ENCODE data around the gene SVOP. TPM values are rescaled to one million over a fixed set of nuclear protein-coding genes. Genes with fewer than 3 reads are reported as not detected.

SVOP gene
- total RNA-seq, 1 experiment from 2014 or later = not detected

DNA sequence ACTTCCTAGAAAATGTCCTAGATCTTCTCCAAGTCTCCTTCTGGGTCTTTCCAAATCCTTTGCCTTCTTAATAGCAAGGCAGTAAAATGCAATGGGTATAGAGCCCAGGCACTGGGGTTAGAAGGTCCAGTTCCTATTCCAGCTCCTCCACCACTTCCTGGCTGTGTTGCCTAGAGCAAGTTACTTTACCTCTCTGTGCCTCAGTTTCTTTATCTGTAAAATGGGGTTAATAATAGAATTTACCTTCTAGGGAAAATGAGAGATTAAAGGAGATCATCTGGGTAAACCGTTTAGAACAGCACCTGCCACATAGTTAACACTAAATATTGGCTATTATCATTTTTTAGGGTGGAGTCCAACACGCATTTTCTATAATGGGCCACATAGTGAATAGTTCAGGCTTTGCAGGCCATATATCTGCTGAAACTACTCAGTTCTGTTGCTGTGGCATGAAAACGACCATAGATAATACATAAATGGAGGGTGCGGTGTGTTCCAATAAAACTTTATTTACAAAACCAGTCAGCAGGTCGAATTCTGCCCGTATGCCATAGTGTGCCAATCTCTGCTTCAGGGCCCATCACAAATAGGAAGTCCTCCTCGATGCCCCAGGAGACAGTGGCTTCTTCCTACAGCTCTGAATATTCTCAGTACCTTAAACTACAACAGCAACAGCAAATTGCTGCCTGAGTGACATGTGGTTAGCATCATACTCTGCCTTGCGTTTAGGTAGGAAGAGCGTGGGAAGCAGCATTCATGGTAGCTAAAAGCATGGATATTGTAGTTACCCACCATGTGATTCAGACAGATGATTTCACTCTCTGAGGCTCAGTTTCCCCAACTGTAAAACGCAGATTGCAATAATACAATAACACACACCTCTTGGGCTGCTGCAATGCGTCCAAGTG is 60.9 kb downstream of the SVOP start:
- no peaks in the 10 kb centered on the region for H3K36me3 ChIP-seq
- peaks cover 8% of the 10 kb centered on the region for H3K27me3 ChIP-seq (replicated peaks)
- no peaks in the 10 kb centered on the region for H3K4me1 ChIP-seq (replicated peaks)
- no peak for DNase-seq (ENCODE audit: low read depth in 1 of 2, low spot score in 2 of 2)
- H3K9me3 ChIP-seq (replicated peaks) = no peaks in the 10 kb centered on the region
- no peak overlapping the region for H3K4me3 ChIP-seq
- H3K27ac ChIP-seq = no peak overlapping the region

DNA sequence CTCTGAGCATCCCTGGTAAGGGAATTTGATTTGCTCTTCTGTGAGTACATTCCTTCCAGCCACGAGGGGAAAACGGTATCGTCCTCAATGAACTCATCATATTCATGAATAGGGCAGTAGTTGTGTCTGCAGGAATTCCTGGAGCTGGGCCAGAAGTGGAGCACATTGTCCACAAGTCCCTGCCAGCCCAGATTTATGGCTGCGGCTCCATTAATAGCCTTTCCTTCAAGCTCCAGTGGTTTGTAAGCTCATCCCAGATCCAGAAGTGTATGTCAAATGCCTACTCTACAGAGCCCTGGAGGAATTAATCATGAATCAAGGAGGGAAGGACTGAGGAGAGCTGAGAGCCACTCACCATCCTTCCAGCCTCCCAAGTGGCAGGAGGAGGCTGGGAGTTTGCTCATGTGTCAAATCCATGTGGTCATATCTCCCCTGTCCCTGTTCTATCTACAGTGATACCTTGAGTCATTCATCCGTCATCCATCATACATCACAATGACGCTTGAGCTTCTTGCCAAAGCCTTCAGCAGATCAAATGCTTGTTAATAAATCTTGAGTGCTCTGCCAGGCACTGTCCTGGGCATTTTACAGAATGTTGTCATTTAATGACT is 65.5 kb downstream of the SVOP start:
- peaks cover 8% of the 10 kb centered on the region for H3K27me3 ChIP-seq (replicated peaks)
- H3K27ac ChIP-seq = no peak overlapping the region
- peak; percentile 12 to 51 for DNase-seq (ENCODE audit: low read depth in 1 of 2, low spot score in 2 of 2)
- H3K4me3 ChIP-seq = no peak overlapping the region
- no peaks in the 10 kb centered on the region for H3K36me3 ChIP-seq
- no peaks in the 10 kb centered on the region for H3K4me1 ChIP-seq (replicated peaks)
- no peaks in the 10 kb centered on the region for H3K9me3 ChIP-seq (replicated peaks)

DNA sequence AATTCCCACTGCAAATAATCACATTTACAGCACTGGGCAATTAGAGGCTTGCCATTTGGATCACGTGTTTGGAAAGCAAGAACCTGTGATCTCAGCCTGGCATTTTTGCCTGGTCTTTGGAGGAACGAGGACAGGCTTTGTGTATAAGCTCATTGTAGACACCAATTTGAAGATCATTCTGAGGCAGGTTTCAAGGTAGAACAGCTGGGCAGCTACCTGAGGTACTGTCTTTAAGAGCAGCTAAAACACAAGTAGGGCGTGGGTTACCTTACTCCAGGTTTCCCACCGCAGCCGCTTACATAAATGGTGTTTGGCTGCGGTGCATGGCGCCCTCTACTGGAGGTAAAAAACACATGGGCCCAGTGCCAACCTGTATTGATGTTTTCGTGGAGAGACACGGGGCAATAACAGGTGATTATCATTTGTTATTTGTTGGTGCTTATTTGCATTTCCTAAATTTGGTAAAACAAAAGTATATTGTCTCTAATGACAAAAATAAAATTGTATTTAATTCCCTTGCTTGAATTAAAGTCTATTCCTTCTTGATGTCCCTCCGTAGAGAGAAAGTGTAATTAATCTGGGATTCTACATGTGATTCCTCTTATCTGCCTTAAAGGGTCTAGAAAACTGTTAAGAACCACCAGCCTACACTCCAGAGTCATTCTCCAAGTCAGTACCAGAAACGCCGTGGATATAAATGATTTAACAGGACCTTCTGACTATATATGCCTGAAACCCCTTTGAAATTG is 69.7 kb downstream of the SVOP start:
- peak; percentile 54 to 67 for DNase-seq (ENCODE audit: low read depth in 1 of 2, low spot score in 2 of 2)
- no peak overlapping the region for H3K4me3 ChIP-seq
- H3K36me3 ChIP-seq = no peaks in the 10 kb centered on the region
- H3K4me1 ChIP-seq (replicated peaks) = no peaks in the 10 kb centered on the region
- H3K9me3 ChIP-seq (replicated peaks) = no peaks in the 10 kb centered on the region
- H3K27me3 ChIP-seq (replicated peaks) = peaks cover 8% of the 10 kb centered on the region
- H3K27ac ChIP-seq = no peak overlapping the region

DNA sequence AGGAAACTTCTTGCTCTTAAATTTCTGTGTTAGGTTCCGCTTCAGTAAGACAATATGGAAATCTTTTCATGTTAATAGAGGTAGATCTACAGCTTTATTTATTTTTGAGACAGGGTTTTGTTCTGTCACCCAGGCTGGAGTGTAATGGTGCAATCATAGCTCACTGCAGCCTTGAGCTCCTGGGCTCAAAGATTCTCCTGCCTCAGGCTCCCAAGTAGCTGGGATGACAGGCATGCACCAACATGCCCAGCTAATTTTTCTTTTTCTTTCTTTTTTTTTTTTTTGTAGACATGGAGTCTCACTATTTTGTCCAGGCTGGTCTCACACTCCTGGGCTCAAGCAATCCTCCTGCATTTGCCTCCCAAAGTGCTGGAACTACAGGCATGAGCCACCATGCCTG is 70.9 kb downstream of the SVOP start:
- peaks cover 6% of the 10 kb centered on the region for H3K27me3 ChIP-seq (replicated peaks)
- H3K4me3 ChIP-seq = no peak overlapping the region
- H3K4me1 ChIP-seq (replicated peaks) = no peaks in the 10 kb centered on the region
- H3K36me3 ChIP-seq = no peaks in the 10 kb centered on the region
- no peak for DNase-seq (ENCODE audit: low read depth in 1 of 2, low spot score in 2 of 2)
- H3K9me3 ChIP-seq (replicated peaks) = no peaks in the 10 kb centered on the region
- H3K27ac ChIP-seq = no peak overlapping the region

DNA sequence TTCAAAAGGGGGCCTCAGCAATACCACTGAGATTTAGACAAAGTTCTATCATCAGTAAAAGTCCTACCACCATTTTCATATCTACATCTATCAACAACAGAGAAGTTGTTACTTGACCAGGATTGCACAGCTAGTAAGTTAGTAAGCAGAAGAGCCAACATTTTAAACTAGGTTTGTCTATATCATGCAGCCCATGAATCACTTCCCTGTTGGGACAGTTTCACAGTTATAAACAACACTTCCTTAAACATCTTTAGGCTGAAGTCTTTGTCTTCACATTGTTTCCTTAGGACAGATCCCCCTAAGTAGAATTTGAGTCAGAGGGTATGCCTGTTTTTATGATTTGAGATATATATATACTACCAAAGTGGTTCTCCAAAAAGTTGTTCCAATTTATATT is 72.5 kb downstream of the SVOP start:
- Histone ChIP-seq H3K27ac (no peak overlapping the region), H3K27me3 (replicated peaks) (no peaks in the 10 kb centered on the region; the same call in 1 of the 2 replicates), H3K36me3 (no peaks in the 10 kb centered on the region), H3K4me1 (replicated peaks) (no peaks in the 10 kb centered on the region), H3K9me3 (replicated peaks) (no peaks in the 10 kb centered on the region), H3K4me3 (no peak overlapping the region)
- no peak for DNase-seq (ENCODE audit: low read depth in 1 of 2, low spot score in 2 of 2)

DNA sequence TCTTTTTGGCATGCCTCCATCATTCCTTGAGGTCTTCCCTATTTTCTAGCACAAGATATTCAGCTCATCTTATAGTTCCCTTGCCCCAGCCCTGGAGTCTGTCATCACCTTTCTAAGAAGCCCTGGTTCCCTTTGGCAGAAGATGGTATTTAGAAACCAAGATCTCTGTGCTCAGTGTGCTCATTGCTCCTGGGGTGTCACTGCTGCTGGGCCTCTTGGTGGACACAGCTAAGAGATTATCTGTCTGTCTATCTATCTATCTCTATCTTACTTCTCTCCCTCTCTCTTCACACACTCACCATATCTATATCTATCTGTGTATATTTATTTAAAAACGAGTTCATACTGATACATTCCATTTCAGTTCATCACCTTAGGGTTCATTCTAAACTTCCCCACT is 73.8 kb downstream of the SVOP start:
- Histone ChIP-seq H3K4me1 (replicated peaks) (no peaks in the 10 kb centered on the region), H3K36me3 (no peaks in the 10 kb centered on the region), H3K4me3 (no peak overlapping the region), H3K27ac (no peak overlapping the region), H3K9me3 (replicated peaks) (no peaks in the 10 kb centered on the region), H3K27me3 (replicated peaks) (no peaks in the 10 kb centered on the region; the same call in 1 of the 2 replicates)
- DNase-seq (ENCODE audit: low read depth in 1 of 2, low spot score in 2 of 2) = no peak

DNA sequence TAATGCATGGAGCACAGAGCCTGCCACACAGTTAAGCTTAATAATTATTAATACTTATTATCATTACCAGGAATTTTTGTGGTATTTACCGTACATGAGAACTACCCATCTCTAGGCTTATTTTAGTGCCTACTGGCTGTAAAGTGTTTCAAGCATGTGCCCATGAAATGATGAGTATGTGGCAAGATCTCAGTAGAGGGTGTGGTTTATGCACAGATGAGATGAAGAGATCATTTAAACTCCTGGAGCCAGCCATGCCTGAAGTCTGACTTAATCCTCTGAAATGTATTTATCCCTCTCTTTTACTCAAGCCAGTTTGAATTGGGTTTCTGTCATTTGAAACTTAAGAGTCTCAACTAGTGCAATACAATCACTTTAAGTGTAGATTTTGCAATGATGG is 80.7 kb downstream of the SVOP start:
- Histone ChIP-seq H3K4me1 (replicated peaks) (no peaks in the 10 kb centered on the region), H3K27ac (no peak overlapping the region), H3K27me3 (replicated peaks) (peaks cover 24% of the 10 kb centered on the region), H3K36me3 (no peaks in the 10 kb centered on the region), H3K9me3 (replicated peaks) (no peaks in the 10 kb centered on the region), H3K4me3 (no peak overlapping the region)
- DNase-seq (ENCODE audit: low read depth in 1 of 2, low spot score in 2 of 2) = no peak

DNA sequence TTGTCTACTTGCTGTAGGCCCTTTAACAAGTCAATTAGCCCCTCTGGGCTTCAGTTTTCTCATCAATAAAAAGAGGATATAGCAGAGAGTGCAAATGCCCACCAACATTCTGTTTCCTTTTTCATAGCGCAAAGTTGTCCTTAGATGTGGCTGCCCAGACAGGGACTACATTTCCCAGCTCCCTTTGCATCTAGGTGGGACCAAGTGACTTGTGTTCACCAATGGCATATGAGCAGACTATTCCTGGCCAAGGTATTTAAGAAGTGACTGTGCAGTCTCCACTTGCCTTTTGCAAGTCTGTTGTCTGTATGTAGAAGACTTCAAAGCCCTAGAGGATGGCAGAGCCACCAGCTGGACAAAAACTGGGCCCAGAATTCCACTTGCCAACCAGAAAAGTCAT is 81.3 kb downstream of the SVOP start:
- Histone ChIP-seq H3K27me3 (replicated peaks) (peaks cover 27% of the 10 kb centered on the region), H3K36me3 (no peaks in the 10 kb centered on the region), H3K9me3 (replicated peaks) (no peaks in the 10 kb centered on the region), H3K4me1 (replicated peaks) (no peaks in the 10 kb centered on the region), H3K27ac (no peak overlapping the region), H3K4me3 (no peak overlapping the region)
- no peak for DNase-seq (ENCODE audit: low read depth in 1 of 2, low spot score in 2 of 2)

DNA sequence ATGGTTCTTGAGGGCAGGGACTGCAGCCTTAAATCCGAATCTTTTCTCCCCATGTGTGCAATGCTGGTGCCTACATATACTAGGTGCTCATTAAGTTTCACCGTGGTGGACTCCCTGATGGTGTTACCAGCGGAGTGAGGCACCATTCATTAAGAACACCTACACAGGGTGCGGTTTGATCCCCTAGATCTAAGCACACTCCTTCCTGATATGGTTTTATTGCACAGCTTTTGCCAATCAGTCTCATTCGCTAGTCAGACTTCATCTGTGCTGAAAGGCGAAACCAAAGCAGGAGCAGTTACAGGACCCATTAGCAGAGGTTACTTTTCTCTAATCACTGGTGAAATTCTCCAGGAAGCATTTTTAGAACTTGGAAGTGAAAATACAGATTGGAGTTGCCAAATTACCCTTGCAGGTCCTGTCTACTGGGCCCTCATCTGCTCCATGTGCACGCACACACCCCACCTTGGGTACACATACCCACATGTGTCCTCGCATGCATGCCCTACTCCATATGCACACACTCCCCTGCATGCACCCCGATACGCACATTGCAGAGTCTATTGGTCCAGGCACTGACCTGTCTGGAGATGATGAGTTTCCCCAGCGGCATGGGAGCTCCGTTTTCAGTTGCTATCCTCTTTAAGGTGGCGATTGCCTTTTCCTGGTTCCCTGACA is 82.5 kb downstream of the SVOP start:
- no peak for DNase-seq (ENCODE audit: low read depth in 1 of 2, low spot score in 2 of 2)
- H3K27ac ChIP-seq = no peak overlapping the region
- no peaks in the 10 kb centered on the region for H3K9me3 ChIP-seq (replicated peaks)
- H3K27me3 ChIP-seq (replicated peaks) = peaks cover 32% of the 10 kb centered on the region
- H3K4me3 ChIP-seq = no peak overlapping the region
- H3K36me3 ChIP-seq = no peaks in the 10 kb centered on the region
- no peaks in the 10 kb centered on the region for H3K4me1 ChIP-seq (replicated peaks)

DNA sequence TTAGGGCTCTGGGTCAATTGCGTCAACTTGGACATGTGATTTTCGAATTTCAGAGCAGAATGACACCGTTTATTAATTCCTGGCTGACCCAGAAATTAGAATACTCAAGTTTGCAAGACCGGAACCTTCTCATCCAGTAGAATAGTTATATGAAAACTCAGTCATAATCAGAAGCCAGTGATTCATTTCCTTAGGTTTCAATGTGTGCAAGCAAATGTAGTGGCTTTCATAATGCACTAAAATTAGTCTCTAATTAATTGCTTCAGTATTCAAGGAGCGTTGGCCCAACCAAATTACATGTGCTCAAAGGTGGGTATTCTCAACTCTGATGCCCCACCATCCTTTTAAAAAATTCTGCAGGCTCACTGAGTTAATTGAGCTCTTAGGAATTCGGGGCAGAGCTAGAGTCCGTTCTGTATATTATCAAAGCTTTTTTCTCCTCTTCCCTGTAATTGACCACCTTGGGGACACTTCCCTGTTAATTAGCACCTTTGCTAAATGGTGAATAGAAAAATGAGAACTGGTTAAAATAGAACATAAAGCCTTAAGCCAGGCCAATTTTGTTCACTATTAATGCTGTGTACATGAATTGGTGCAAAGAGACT is 85.6 kb downstream of the SVOP start:
- DNase-seq (ENCODE audit: low read depth in 1 of 2, low spot score in 2 of 2) = no peak
- Histone ChIP-seq H3K4me3 (no peak overlapping the region), H3K4me1 (replicated peaks) (no peaks in the 10 kb centered on the region), H3K27ac (no peak overlapping the region), H3K9me3 (replicated peaks) (no peaks in the 10 kb centered on the region), H3K36me3 (no peaks in the 10 kb centered on the region), H3K27me3 (replicated peaks) (peaks cover 32% of the 10 kb centered on the region)

DNA sequence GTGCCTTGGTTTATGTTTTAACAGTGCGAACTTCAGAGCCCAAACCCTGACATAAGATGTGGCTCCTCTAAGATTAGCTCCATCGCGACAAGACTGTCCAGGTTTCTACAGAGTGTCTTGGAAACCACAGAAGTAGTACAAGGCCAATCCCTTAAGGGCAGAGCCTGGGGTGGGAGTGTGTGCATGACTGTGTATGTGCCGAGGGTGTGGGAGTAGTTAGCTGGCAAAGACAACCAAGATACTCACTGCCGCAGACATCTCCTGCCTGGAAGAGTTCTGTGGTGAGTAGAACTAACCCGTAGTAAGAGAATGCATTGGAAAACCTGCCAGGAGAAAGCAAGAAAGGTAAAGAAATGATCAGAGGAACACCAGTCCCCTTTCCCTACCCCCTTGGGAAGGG is 86.9 kb downstream of the SVOP start:
- no peaks in the 10 kb centered on the region for H3K4me1 ChIP-seq (replicated peaks)
- H3K9me3 ChIP-seq (replicated peaks) = no peaks in the 10 kb centered on the region
- H3K36me3 ChIP-seq = no peaks in the 10 kb centered on the region
- H3K27me3 ChIP-seq (replicated peaks) = peaks cover 28% of the 10 kb centered on the region
- no peak for DNase-seq (ENCODE audit: low read depth in 1 of 2, low spot score in 2 of 2)
- no peak overlapping the region for H3K4me3 ChIP-seq
- H3K27ac ChIP-seq = no peak overlapping the region

DNA sequence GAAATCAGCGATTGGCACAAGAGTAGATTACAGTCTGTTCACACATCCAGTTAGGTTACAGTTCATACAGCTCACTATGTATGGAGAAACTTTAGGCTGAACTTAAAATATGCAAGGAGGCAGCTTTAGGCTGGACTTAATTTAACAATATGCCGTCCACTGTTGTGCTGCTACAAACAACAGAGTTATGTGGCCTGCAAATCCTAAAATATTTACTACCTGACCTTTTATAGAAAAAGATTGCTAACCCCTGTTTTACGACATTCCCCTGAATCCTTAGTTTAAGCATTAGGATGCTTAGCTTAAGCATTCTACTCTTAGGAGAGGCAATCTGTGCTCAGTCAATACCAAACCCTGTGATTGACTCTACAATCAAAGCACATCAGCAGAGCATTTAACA is 90.1 kb downstream of the SVOP start:
- H3K27ac ChIP-seq = no peak overlapping the region
- H3K27me3 ChIP-seq (replicated peaks) = peaks cover 16% of the 10 kb centered on the region; the same call in 1 of the 2 replicates
- no peak for DNase-seq (ENCODE audit: low read depth in 1 of 2, low spot score in 2 of 2)
- H3K9me3 ChIP-seq (replicated peaks) = no peaks in the 10 kb centered on the region
- no peak overlapping the region for H3K4me3 ChIP-seq
- H3K4me1 ChIP-seq (replicated peaks) = no peaks in the 10 kb centered on the region
- H3K36me3 ChIP-seq = no peaks in the 10 kb centered on the region

DNA sequence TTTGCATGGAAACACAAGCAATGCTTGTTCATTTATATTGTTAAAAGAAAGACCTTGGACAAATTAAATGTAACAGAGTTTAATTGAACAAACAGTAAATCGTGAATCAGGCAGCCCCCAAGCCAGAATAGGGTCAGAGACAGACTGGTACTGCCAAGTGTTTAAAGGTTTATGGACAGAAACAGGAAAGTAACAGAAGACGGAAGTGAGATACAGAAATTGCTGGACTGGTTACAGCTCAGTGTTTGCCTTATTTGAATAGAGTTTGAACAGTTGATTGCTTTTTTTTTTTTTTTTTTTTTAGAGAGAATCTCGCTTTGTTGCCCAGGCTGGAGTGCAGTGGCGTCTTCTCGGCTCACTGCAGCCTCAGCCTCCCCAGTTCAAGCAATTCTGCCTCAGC is 90.7 kb downstream of the SVOP start:
- Histone ChIP-seq H3K27me3 (replicated peaks) (peaks cover 12% of the 10 kb centered on the region; the same call in 1 of the 2 replicates), H3K4me1 (replicated peaks) (no peaks in the 10 kb centered on the region), H3K9me3 (replicated peaks) (no peaks in the 10 kb centered on the region), H3K27ac (no peak overlapping the region), H3K36me3 (no peaks in the 10 kb centered on the region), H3K4me3 (no peak overlapping the region)
- DNase-seq (ENCODE audit: low read depth in 1 of 2, low spot score in 2 of 2) = no peak
